Kidney capillary endothelial cell (primary cell): ENCODE data around the gene SULF2.

Experiments used
- DNase-seq: peaks from one replicate; pipeline ENCODE4 v3.0.0-alpha.2; 2018; ENCODE audit warnings: low spot score

Gene SULF2

GRCh38 chr20:47708953-47709833 lies 76.1 kb downstream of the SULF2 start:
- no peak for DNase-seq

GRCh38 chr20:47708140-47708807 lies 77.0 kb downstream of the SULF2 start:
- DNase-seq = no peak

- no peak for DNase-seq
Measured at GRCh38 chr20:47706345-47706744, 78.9 kb downstream of the SULF2 start.

- DNase-seq = no peak
Measured at GRCh38 chr20:47705497-47705856, 79.8 kb downstream of the SULF2 start.

DNA sequence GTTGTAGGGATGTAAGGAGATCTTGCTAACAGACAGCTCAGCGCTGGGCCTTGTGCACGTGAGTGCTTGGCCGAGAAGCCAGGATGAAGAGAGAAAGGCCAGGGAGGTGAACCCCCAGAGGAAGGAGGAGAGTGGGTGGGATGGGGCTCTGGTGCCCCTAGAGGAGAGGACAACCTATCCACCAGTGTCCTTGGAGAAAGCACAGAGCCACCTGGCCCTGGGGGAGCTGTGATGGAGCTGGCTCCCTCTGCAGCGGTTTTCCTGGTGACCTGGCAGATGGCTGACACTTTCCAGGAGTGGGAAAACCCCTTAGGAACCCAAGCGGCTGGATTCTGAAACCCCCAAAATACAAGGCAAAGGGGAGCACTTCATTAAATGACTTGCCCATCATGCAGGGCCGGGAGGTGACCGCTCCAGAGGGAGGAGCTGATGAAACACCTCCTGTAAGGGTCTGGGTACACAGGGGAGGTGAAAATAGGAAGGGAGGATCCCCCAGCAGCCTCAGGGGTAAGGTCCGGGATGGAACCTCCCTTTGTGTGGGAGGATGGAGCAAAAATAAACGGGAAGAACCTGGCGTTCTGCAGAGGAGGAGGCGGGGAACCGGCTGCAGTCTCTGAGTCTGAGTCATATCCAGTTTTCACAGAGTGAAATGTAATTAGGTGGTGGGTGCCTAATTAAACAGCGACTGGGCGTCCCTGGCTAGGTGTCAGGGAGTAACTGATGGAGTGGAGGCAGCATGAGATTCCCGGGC lies 80.4 kb downstream of the SULF2 start:
- DNase-seq = no peak

- DNase-seq = no peak
Measured at GRCh38 chr20:47703748-47704147, 81.5 kb downstream of the SULF2 start.

DNA sequence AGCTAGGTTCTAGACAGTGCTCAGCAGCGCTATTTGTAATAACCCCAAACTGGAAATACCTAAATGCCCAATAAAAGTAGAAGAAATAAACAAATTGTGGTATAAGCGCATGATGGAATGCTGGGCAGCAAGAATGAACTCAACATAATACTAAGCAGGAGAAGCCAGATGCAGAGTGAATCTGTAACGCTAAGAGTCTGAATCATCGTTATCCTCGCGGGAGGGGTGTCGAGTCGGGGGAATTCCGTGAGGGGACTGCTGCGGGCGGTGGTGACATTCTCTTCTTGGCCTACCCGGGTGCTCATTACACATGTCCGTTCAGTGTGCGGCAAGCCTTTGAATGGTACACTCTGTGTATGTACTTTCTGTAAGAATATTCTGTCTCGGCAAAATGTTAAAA lies 83.7 kb downstream of the SULF2 start:
- no peak for DNase-seq

GRCh38 chr20:47700327-47700726 lies 85.0 kb downstream of the SULF2 start:
- DNase-seq = no peak

- DNase-seq = no peak
Measured at GRCh38 chr20:47699818-47700217, 85.5 kb downstream of the SULF2 start.

DNA sequence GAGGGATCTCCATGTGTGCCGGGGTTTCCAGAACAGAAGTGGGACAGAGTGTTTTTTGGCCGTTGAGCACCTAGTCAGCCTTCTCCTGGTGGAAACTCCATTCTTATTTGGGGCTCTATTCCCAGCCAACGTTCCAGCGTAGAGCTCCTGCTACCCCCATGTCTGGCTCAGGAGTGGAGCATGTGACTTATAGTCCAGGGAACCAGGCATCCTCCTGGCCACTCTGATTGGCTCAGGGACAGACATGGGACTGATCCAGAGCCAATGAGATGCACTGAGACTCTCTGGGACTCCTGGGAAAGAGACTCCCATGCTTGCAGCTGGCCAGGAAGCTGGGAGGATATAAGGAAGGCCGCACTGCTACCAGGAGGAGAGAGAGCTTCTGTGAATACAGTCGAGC lies 87.1 kb downstream of the SULF2 start:
- DNase-seq = no peak

GRCh38 chr20:47696856-47697255 lies 88.4 kb downstream of the SULF2 start:
- DNase-seq = no peak

DNA sequence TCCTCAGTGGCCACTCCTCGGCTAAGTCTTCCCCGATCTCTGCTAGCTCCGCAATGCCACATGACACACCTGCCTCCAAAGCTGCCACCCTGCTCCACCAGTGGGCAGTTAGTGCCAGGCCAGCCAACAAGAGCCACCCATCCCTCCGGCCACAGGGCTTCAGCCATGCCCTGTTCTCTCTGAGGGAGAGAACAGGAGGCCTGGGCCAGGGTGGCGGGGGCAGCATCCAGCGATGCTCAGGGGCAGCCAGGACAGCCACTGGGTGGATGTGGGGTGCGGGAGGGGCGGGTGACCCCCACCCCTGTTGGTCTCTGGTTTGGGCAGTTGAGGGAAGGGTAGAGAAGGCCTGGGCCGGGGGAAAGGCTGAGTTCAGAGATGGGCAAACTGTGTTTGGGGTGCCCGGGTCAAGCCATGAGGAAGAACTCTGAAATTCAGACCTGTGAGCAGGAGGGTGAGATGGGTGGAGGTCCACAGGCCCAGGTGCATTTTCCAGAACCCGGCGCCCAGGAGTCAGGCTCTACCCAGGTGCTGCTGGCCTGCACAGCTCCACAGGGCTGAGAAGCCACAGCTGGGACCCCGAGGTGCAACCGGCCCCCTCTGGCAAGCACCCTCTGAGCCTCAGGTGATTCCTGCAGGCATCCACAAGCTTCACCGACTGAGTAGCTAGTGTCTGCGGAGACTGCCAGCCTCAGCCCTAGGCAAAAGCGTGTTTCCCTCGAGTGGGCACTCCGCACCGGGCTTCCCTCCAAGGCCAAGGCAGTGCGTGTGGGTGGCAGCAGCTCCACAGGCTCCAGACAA lies 91.1 kb downstream of the SULF2 start:
- DNase-seq = no peak

DNA sequence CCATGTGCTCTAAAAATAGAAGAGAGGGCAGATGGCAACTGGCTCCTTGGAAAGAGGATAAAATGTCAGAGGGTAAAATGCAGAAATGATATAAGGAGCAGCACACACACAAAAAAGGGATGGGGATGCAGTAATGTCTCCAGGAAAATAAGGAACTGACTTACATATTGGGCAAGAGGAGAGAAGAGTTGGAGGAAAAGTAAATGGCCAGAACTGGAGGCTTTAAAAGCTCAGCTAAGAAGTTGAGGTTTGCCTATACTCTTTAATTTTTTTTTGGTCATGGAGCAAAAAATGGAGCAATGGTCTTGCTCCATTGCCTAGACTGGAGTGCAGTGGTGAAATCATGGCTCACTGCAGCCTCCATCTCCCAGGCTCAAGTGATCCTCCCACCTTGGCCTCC lies 93.7 kb downstream of the SULF2 start:
- DNase-seq = no peak

DNA sequence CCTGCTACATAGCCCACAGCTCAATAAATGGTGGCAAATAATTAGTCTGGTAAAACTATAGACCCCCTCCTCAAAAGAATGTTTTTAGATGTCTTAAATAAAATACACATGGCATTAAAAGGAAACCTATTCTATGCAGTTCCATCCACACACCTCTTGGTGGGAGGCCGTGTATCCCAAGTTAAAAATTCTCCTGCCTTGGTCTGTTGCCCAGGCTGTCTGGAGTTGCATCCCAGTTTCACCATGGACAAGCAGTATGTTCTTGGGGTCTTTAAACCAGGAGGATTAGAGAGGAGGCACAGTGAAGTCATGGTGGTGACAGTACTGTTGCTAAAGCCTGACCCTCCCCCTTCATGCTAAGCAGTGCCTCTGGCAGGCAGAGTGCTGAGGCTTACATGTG lies 95.5 kb downstream of the SULF2 start:
- no peak for DNase-seq

GRCh38 chr20:47688385-47689381 lies 96.6 kb downstream of the SULF2 start:
- DNase-seq = no peak

DNA sequence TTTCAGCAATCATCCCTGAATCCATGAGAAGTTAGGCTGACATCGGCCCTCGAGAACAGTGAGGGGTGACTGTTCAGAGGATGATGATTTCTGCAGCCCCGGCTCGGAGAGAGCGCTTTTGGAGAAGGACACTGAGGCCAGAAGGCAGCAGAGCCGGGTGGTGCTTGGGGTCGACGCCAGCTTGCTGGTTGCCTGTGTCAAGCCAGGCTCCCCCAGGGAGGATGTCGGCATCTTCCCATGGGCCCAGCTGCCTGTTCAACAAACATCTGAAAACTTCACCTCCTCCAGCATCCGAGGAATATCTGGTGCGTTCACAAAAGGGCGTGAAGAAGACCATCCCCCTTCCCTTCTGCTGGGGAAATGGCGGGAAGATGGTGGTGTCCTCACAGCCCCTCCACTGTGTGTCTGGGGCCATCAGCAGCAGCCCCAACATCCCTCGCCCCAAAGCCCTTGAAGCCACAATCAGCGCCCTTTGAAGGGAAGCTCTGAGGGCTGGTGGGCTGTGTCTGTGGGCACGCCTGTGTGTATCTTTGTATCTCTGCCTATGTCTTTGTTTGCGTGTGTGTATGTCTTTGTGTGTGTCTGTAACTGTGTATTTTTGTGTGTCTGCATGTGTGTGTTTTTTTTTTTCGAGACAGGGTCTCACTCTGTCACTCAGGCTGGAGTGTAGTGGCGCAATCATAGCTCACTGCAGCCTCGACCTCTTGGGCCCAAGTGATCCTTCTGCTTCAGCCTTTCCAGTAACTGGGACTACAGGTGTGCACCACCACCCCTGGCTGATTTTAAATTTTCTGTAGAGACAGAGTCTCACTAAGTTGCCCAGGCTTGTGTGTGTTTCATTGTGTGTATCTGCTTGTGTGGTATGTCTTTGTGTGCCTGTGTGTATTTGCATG lies 97.9 kb downstream of the SULF2 start:
- no peak for DNase-seq

GRCh38 chr20:47686545-47686944 lies 98.7 kb downstream of the SULF2 start:
- DNase-seq = no peak

- no peak for DNase-seq
Measured at GRCh38 chr20:47684306-47685080, 100.8 kb downstream of the SULF2 start.

- no peak for DNase-seq
Measured at GRCh38 chr20:47682916-47683315, 102.4 kb downstream of the SULF2 start.
